ENCODE results near the gene TM4SF1. TPM values are rescaled to one million over a fixed set of nuclear protein-coding genes. Genes with fewer than 3 reads are reported as not detected.

Gene TM4SF1
- total RNA-seq, 1 experiment from 2014 or later = not detected

DNA sequence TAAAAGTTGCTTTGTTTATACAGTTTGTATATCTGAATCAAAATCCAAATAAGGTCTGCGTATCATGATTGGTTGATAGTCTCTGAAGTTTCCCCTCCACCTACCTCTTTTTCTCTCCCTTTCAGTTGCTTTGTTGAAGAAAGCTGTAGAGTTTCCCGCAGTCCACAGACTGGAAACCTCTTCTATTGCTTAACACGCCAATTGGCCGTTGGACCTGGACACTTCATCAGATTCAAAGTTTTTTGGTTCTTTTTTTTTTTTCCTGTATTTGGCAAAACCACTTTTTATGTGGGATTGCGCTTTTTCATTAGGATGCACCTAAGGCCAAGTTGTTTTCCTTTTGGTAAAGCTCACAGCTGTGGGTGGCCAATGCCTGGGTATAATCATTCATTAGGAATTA is 14.5 kb upstream of the TM4SF1 start:
- DNase-seq = no peak
- no peaks in the 10 kb centered on the region for H3K36me3 ChIP-seq (ENCODE audit: insufficient read depth, low read length)
- H3K9me3 ChIP-seq (ENCODE audit: low read length) = no peaks in the 10 kb centered on the region
- no peaks in the 10 kb centered on the region for H4K20me1 ChIP-seq (ENCODE audit: insufficient read depth, low read depth, low read length)
- no peaks in the 10 kb centered on the region for H3K9me2 ChIP-seq (replicated peaks; ENCODE audit: insufficient read depth, low read length)
- H3K27me3 ChIP-seq (ENCODE audit: low read length) = no peaks in the 10 kb centered on the region
- no peak overlapping the region for H3K4me3 ChIP-seq (ENCODE audit: low read length)
- H3K4me1 ChIP-seq (ENCODE audit: low read length) = no peaks in the 10 kb centered on the region
- H3K79me2 ChIP-seq (ENCODE audit: low read length) = no peaks in the 10 kb centered on the region
- no peak overlapping the region for H3K27ac ChIP-seq (ENCODE audit: low read length)
- H2AFZ ChIP-seq (ENCODE audit: low read length) = no peak overlapping the region
- H3K4me2 ChIP-seq (ENCODE audit: low read depth, low read length, poor library complexity, severe bottlenecking) = no peak overlapping the region
- H3K9ac ChIP-seq (ENCODE audit: low read length) = no peak overlapping the region

DNA sequence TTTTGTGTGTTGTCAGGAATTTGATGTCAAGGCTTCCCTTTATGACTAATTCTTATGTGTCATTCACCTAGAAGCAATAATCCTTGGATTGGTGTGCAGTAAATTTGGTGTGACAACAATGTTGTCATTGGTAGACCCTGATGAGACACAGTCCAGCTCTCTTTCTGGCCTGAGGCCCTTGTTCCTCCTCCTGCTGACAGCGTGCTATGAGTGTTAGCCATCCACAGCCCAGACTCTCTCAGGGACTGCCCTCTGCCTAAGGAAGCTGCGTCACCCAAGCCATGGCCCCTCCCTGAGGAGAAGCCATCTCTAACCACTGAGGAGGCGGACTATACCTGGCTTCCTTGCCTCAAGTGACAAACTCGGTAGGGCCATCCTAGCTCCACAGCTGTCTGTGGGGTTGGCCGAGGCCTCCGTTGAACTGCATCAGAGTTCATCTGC is 13.3 kb upstream of the TM4SF1 start:
- no peak overlapping the region for H3K4me2 ChIP-seq (ENCODE audit: low read depth, low read length, poor library complexity, severe bottlenecking)
- H4K20me1 ChIP-seq (ENCODE audit: insufficient read depth, low read depth, low read length) = no peaks in the 10 kb centered on the region
- no peak overlapping the region for H3K27ac ChIP-seq (ENCODE audit: low read length)
- H3K36me3 ChIP-seq (ENCODE audit: insufficient read depth, low read length) = no peaks in the 10 kb centered on the region
- DNase-seq = no peak
- no peaks in the 10 kb centered on the region for H3K9me3 ChIP-seq (ENCODE audit: low read length)
- H2AFZ ChIP-seq (ENCODE audit: low read length) = no peak overlapping the region
- H3K9ac ChIP-seq (ENCODE audit: low read length) = no peak overlapping the region
- no peaks in the 10 kb centered on the region for H3K79me2 ChIP-seq (ENCODE audit: low read length)
- H3K9me2 ChIP-seq (replicated peaks; ENCODE audit: insufficient read depth, low read length) = no peaks in the 10 kb centered on the region
- H3K4me3 ChIP-seq (ENCODE audit: low read length) = no peak overlapping the region
- H3K27me3 ChIP-seq (ENCODE audit: low read length) = no peaks in the 10 kb centered on the region
- no peaks in the 10 kb centered on the region for H3K4me1 ChIP-seq (ENCODE audit: low read length)

DNA sequence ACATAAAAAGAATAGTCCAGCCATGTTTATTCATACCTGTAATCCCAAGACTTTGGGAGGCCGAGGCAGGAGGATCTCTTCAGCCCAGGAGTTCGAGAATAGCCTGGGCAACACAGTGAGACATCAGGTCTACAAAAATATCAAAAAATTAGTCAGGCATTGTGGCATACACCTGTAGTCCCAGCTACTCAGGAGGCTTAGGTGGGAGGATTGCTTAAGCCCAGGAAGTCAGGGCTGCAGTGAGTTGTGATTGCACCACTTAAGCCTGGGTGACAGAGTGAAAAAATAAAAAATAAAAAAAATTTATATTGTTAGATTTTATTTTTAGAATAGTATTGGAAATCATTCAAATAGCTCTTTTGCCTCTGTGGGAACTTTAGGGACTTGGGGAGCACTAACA is 12.8 kb upstream of the TM4SF1 start:
- no peak overlapping the region for H3K4me2 ChIP-seq (ENCODE audit: low read depth, low read length, poor library complexity, severe bottlenecking)
- H3K4me3 ChIP-seq (ENCODE audit: low read length) = no peak overlapping the region
- DNase-seq = no peak
- H3K27ac ChIP-seq (ENCODE audit: low read length) = no peak overlapping the region
- no peaks in the 10 kb centered on the region for H4K20me1 ChIP-seq (ENCODE audit: insufficient read depth, low read depth, low read length)
- H3K27me3 ChIP-seq (ENCODE audit: low read length) = no peaks in the 10 kb centered on the region
- no peak overlapping the region for H3K9ac ChIP-seq (ENCODE audit: low read length)
- H3K4me1 ChIP-seq (ENCODE audit: low read length) = no peaks in the 10 kb centered on the region
- no peak overlapping the region for H2AFZ ChIP-seq (ENCODE audit: low read length)
- H3K36me3 ChIP-seq (ENCODE audit: insufficient read depth, low read length) = no peaks in the 10 kb centered on the region
- no peaks in the 10 kb centered on the region for H3K79me2 ChIP-seq (ENCODE audit: low read length)
- no peaks in the 10 kb centered on the region for H3K9me3 ChIP-seq (ENCODE audit: low read length)
- H3K9me2 ChIP-seq (replicated peaks; ENCODE audit: insufficient read depth, low read length) = no peaks in the 10 kb centered on the region

DNA sequence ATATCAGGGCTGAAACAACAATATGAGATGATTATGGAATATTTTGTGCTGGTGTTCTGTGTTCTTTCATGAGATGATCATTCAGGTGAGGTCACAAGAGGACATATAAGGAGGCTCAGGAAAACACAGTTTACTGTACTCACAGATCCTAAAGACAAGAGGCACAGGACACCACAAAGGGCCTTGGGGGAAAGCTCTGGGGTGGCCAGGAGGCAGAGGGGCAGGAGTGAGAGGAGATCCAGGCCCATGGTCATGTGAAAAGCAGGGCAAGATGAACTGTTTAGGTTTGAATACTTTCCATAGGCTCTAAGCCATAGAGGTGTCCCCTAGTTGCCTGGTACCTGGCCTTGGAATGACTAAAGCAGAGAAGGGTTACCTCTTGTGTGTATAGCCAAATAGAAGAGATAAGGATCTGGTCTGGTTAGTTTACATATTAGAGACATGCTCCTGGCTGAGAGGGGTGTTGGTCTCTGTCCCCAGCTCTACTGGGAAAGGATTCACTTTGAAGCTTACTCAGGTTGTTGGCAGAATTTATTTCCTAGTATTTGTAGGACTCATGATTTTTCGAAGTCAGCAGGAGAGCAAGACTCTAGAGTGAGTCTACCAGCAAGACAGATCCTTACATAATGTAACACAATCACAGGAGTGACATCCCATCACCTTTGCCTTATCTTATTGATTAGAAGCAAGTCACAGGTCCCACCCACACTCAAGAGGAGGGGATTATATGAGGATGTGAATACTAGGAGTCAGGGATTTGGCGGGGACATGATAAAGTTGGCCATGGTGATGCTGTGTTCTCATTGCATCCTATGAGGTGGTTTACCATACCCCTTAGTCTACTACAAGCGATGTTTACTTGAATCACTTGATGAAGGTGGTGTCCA is 11.3 kb upstream of the TM4SF1 start:
- H3K9ac ChIP-seq (ENCODE audit: low read length) = no peak overlapping the region
- no peak for DNase-seq
- H3K4me1 ChIP-seq (ENCODE audit: low read length) = no peaks in the 10 kb centered on the region
- H3K27ac ChIP-seq (ENCODE audit: low read length) = no peak overlapping the region
- H2AFZ ChIP-seq (ENCODE audit: low read length) = no peak overlapping the region
- no peak overlapping the region for H3K4me3 ChIP-seq (ENCODE audit: low read length)
- H3K27me3 ChIP-seq (ENCODE audit: low read length) = no peaks in the 10 kb centered on the region
- no peaks in the 10 kb centered on the region for H3K36me3 ChIP-seq (ENCODE audit: insufficient read depth, low read length)
- no peaks in the 10 kb centered on the region for H3K9me3 ChIP-seq (ENCODE audit: low read length)
- H3K9me2 ChIP-seq (replicated peaks; ENCODE audit: insufficient read depth, low read length) = no peaks in the 10 kb centered on the region
- no peaks in the 10 kb centered on the region for H3K79me2 ChIP-seq (ENCODE audit: low read length)
- no peak overlapping the region for H3K4me2 ChIP-seq (ENCODE audit: low read depth, low read length, poor library complexity, severe bottlenecking)
- no peaks in the 10 kb centered on the region for H4K20me1 ChIP-seq (ENCODE audit: insufficient read depth, low read depth, low read length)

DNA sequence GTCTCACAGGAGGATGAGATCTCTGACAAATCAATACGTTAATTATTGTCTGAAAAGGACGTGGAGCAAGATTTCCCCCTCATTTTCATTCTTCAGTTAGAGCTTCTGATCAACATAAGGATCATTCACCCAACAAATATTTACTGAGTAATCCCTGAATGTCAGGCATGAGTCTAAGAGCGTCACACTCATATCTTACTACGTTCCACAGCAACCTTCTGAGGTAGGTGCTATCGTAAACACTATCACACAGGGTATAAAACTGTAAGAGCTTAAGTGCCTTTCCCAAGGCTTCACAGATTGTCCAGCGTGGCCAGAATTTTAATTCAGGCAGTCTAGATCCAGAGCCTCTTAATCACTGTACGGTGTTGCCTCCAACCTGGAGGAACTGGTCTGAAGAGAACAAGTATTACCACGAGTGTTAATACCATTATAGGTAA is 10.6 kb upstream of the TM4SF1 start:
- Histone ChIP-seq H3K4me1 (ENCODE audit: low read length) (no peaks in the 10 kb centered on the region), H3K9me2 (replicated peaks; ENCODE audit: insufficient read depth, low read length) (no peaks in the 10 kb centered on the region), H3K27ac (ENCODE audit: low read length) (no peak overlapping the region), H3K9me3 (ENCODE audit: low read length) (no peaks in the 10 kb centered on the region), H2AFZ (ENCODE audit: low read length) (no peak overlapping the region), H3K4me3 (ENCODE audit: low read length) (no peak overlapping the region), H3K4me2 (ENCODE audit: low read depth, low read length, poor library complexity, severe bottlenecking) (no peak overlapping the region), H3K9ac (ENCODE audit: low read length) (no peak overlapping the region), H3K79me2 (ENCODE audit: low read length) (no peaks in the 10 kb centered on the region), H3K36me3 (ENCODE audit: insufficient read depth, low read length) (no peaks in the 10 kb centered on the region), H3K27me3 (ENCODE audit: low read length) (no peaks in the 10 kb centered on the region), H4K20me1 (ENCODE audit: insufficient read depth, low read depth, low read length) (no peaks in the 10 kb centered on the region)
- no peak for DNase-seq

DNA sequence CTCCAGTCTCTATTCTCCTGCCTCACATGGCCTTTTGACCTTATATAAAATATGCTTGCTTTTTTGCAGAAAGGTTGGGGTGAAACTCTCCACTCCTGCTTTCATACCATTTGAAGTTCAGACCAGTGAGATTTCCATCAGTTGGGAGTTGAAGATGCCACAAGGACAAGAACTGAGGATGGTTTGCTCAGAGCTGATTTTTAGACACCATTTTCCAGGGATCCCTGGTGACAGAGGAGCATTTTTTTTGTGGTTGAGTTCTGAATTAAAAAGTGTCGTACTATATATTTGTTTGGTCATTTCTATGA is 8.8 kb upstream of the TM4SF1 start:
- H3K9me3 ChIP-seq (ENCODE audit: low read length) = no peaks in the 10 kb centered on the region
- H2AFZ ChIP-seq (ENCODE audit: low read length) = no peak overlapping the region
- no peaks in the 10 kb centered on the region for H3K36me3 ChIP-seq (ENCODE audit: insufficient read depth, low read length)
- no peaks in the 10 kb centered on the region for H3K27me3 ChIP-seq (ENCODE audit: low read length)
- no peaks in the 10 kb centered on the region for H3K4me1 ChIP-seq (ENCODE audit: low read length)
- H4K20me1 ChIP-seq (ENCODE audit: insufficient read depth, low read depth, low read length) = no peaks in the 10 kb centered on the region
- no peak overlapping the region for H3K27ac ChIP-seq (ENCODE audit: low read length)
- no peaks in the 10 kb centered on the region for H3K9me2 ChIP-seq (replicated peaks; ENCODE audit: insufficient read depth, low read length)
- H3K9ac ChIP-seq (ENCODE audit: low read length) = no peak overlapping the region
- no peak overlapping the region for H3K4me2 ChIP-seq (ENCODE audit: low read depth, low read length, poor library complexity, severe bottlenecking)
- no peak overlapping the region for H3K4me3 ChIP-seq (ENCODE audit: low read length)
- H3K79me2 ChIP-seq (ENCODE audit: low read length) = no peaks in the 10 kb centered on the region
- no peak for DNase-seq

DNA sequence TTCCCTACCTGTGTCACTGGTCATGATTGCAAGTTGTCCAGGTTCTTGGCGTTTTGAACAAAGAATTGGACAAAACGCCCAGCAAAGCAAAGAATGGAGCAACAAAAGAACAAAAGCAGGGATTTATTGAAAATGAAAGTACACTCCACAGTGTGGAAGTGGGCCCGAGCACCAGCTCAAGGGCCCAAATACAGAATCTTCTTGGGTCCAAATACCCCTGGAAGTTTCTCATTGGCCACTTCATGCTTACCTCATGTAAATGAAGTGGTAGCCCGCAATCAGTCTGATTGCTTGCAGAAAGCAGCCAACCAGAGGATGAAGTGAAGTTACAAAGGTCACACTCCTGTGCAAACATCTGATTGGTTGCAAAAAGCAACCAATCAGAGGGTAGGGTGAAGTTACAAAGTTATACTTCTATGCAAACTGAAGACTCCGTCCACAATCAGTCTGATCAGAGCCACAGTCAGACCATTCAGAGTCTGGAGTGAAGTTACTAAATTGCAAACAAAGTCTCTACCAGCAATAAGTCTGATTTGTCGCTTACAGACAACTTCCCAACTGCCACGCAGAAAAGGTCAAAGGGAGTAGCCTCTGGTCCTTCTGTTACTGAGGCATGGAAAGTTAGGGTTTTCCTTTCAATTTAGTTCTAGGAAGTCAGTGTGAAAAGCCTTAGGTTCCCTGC is 8.3 kb upstream of the TM4SF1 start:
- no peak overlapping the region for H3K27ac ChIP-seq (ENCODE audit: low read length)
- no peaks in the 10 kb centered on the region for H3K36me3 ChIP-seq (ENCODE audit: insufficient read depth, low read length)
- H2AFZ ChIP-seq (ENCODE audit: low read length) = no peak overlapping the region
- H3K9me2 ChIP-seq (replicated peaks; ENCODE audit: insufficient read depth, low read length) = no peaks in the 10 kb centered on the region
- H3K27me3 ChIP-seq (ENCODE audit: low read length) = no peaks in the 10 kb centered on the region
- no peak overlapping the region for H3K9ac ChIP-seq (ENCODE audit: low read length)
- H4K20me1 ChIP-seq (ENCODE audit: insufficient read depth, low read depth, low read length) = no peaks in the 10 kb centered on the region
- DNase-seq = no peak
- no peak overlapping the region for H3K4me2 ChIP-seq (ENCODE audit: low read depth, low read length, poor library complexity, severe bottlenecking)
- no peaks in the 10 kb centered on the region for H3K79me2 ChIP-seq (ENCODE audit: low read length)
- no peak overlapping the region for H3K4me3 ChIP-seq (ENCODE audit: low read length)
- H3K4me1 ChIP-seq (ENCODE audit: low read length) = no peaks in the 10 kb centered on the region
- H3K9me3 ChIP-seq (ENCODE audit: low read length) = no peaks in the 10 kb centered on the region

DNA sequence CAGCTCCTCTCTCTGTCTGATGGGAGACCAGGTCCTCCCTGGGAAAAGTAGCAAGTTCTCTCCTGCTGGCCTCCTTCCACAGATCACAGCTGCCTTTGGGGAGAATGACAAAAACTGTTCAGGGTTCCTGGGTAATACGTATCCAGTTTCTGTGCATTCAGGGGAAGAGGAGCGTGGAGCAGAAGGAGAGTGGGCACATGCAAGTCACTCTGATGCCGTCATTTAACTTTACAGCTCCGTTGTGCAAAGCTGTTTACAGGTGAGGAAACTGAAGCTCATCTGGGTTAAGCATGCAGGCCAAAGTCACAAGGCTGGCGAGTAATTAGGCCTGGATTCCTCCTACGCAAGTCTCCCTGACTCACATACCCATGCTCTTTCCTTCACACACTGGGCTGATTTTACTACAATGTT is 7.5 kb upstream of the TM4SF1 start:
- no peak overlapping the region for H3K4me3 ChIP-seq (ENCODE audit: low read length)
- DNase-seq = no peak
- no peak overlapping the region for H3K9ac ChIP-seq (ENCODE audit: low read length)
- no peaks in the 10 kb centered on the region for H3K9me2 ChIP-seq (replicated peaks; ENCODE audit: insufficient read depth, low read length)
- no peak overlapping the region for H3K4me2 ChIP-seq (ENCODE audit: low read depth, low read length, poor library complexity, severe bottlenecking)
- H2AFZ ChIP-seq (ENCODE audit: low read length) = no peak overlapping the region
- no peaks in the 10 kb centered on the region for H3K27me3 ChIP-seq (ENCODE audit: low read length)
- no peaks in the 10 kb centered on the region for H3K4me1 ChIP-seq (ENCODE audit: low read length)
- no peaks in the 10 kb centered on the region for H3K36me3 ChIP-seq (ENCODE audit: insufficient read depth, low read length)
- H3K27ac ChIP-seq (ENCODE audit: low read length) = no peak overlapping the region
- H4K20me1 ChIP-seq (ENCODE audit: insufficient read depth, low read depth, low read length) = no peaks in the 10 kb centered on the region
- H3K79me2 ChIP-seq (ENCODE audit: low read length) = no peaks in the 10 kb centered on the region
- no peaks in the 10 kb centered on the region for H3K9me3 ChIP-seq (ENCODE audit: low read length)

Measured in Karpas-422 (cell line).